Mammary epithelial cell (primary cell): ENCODE results near the gene FXYD6.

Experiments
- EZH2 ChIP-seq: IDR thresholded peaks from 2 replicates; pipeline ENCODE4 v1.6.1; 2012; ENCODE audit warnings: low read length, inconsistent platforms, borderline replicate concordance
- TF ChIP-seq, protein P1 (sequence below), 2 donors: IDR thresholded peaks in 1 of 2; conservative IDR thresholded peaks in 1 of 2; 2 replicates each; pipeline ENCODE4 v1.5.1; 2011 to 2012; ENCODE audit warnings: inconsistent platforms in 2 of 2, low read length in 2 of 2, mild to moderate bottlenecking in 2 of 2, control low read depth in 1 of 2, low read depth in 1 of 2; ENCODE audit not compliant: insufficient read depth in 1 of 2; ENCODE audit errors: extremely low read depth in 1 of 2

DNA sequence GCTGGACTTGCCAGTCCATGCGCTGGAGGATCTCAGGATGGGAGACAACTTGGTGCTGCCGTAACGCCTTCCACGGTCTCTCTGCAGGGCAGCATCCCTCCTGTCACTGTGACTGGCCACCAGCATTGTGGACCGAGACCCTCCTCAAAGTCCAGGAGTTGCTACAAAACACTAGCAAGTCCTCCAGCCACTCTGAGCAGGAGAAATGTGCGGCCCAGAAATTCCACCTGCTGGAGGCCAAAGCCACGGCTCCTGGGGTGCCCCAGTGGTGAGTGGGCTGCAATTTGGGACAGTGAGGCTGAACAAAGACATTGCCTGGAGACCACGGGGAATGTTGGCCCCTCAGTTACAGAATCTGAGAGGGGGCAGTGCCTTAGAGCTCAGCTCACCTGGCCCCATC, 72.6 kb downstream of the FXYD6 start:
- TF ChIP-seq, protein P1, sequence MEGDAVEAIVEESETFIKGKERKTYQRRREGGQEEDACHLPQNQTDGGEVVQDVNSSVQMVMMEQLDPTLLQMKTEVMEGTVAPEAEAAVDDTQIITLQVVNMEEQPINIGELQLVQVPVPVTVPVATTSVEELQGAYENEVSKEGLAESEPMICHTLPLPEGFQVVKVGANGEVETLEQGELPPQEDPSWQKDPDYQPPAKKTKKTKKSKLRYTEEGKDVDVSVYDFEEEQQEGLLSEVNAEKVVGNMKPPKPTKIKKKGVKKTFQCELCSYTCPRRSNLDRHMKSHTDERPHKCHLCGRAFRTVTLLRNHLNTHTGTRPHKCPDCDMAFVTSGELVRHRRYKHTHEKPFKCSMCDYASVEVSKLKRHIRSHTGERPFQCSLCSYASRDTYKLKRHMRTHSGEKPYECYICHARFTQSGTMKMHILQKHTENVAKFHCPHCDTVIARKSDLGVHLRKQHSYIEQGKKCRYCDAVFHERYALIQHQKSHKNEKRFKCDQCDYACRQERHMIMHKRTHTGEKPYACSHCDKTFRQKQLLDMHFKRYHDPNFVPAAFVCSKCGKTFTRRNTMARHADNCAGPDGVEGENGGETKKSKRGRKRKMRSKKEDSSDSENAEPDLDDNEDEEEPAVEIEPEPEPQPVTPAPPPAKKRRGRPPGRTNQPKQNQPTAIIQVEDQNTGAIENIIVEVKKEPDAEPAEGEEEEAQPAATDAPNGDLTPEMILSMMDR (conservative IDR thresholded peaks at IDR 0.05 in 1 of 2, IDR thresholded peaks at IDR 0.05 in 1 of 2; ENCODE audit: extremely low read depth in 1 of 2, insufficient read depth in 1 of 2, low read depth in 1 of 2, low read length in 2 of 2) = no peak
- no peak for TF ChIP-seq EZH2
